K562 (cell line): ENCODE measurements around the gene LRRTM4. TPM values are rescaled to one million over a fixed set of nuclear protein-coding genes. Genes with fewer than 3 reads are reported as not detected.

Experiments used
- ATAC-seq: fragments of 200-7000 bp; cut with Tn5 transposase; 3 replicates; pipeline ENCODE4 v1.9.1; 2020; ENCODE audit warnings: moderate library complexity
- BruUV-seq: library from RNA; stranded (reverse); fragments of 400-500 nt; replicated peaks from 2 replicates; lab custom pipeline; 2021; lab: Mats Ljungman, UMichigan
- CTCF ChIA-PET: fragments of 300-600 bp; formaldehyde crosslinking; extraction: SDS; loops from one replicate; lab custom pipeline; 2021; ENCODE audit warnings: low intra/inter-chr PET ratio; lab: Yijun Ruan, JAX
- POLR2A ChIA-PET: fragments of 300-600, 350-650 bp; sonication (Branson Sonifier 250); formaldehyde crosslinking; extraction: SDS; loops from one replicate; lab custom pipeline; 2021; ENCODE audit warnings: antibody characterized with exemption, inconsistent platforms; lab: Yijun Ruan, JAX
- DNase-seq, 4 experiments: peaks; one replicate each; pipeline versions ENCODE4 v3.0.0 to v3.0.0-alpha.2; 2011 to 2018; ENCODE audit warnings: low spot score in 3 of 4, mixed read lengths in 3 of 4; ENCODE audit errors: extremely low read depth in 1 of 4
- FAIRE-seq: peaks from 2 replicates; lab custom pipeline; 2011; peaks lifted over from hg19 to GRCh38; lab: Jason Lieb, UNC
- H2AFZ ChIP-seq: 2 replicates; pipeline ENCODE4 v1.6.0; 2011; ENCODE audit warnings: low read depth, low read length, control low read depth, inconsistent platforms
- H3K27ac ChIP-seq: fragments of 200-600 bp; 3 replicates; pipeline ENCODE4 v1.8.0; 2011; ENCODE audit warnings: low read depth, mild to moderate bottlenecking, control low read depth, inconsistent platforms, low read length, moderate library complexity, mixed read lengths; ENCODE audit errors: extremely low read depth
- H3K27me3 ChIP-seq, 2 experiments: fragments of 300-600 bp in 1 of 2; 2 replicates in 1 of 2; 3 replicates in 1 of 2; pipeline versions ENCODE4 v1.6.0 to v1.8.0; 2011; ENCODE audit warnings: inconsistent platforms in 2 of 2, low read length in 2 of 2, mild to moderate bottlenecking in 1 of 2, mixed read lengths in 1 of 2, moderate library complexity in 1 of 2; ENCODE audit not compliant: control insufficient read depth in 2 of 2, insufficient read depth in 2 of 2
- H3K36me3 ChIP-seq: fragments of 300-600 bp; 3 replicates; pipeline ENCODE4 v1.8.0; 2011; ENCODE audit warnings: mild to moderate bottlenecking, low read length, inconsistent platforms; ENCODE audit not compliant: control insufficient read depth, insufficient read depth
- H3K4me1 ChIP-seq, 2 experiments: fragments of 200-600 bp in 1 of 2; replicated peaks in 1 of 2; 2 replicates in 1 of 2; 3 replicates in 1 of 2; pipeline versions ENCODE4 v1.5.1 to v1.8.0; 2011; ENCODE audit warnings: inconsistent platforms in 2 of 2, low read length in 2 of 2, mild to moderate bottlenecking in 1 of 2, mixed read lengths in 1 of 2, moderate library complexity in 1 of 2; ENCODE audit not compliant: control insufficient read depth in 2 of 2, insufficient read depth in 2 of 2
- H3K4me2 ChIP-seq: 2 replicates; pipeline ENCODE4 v1.6.1; 2011; ENCODE audit warnings: low read length, control low read depth, inconsistent platforms, mixed read lengths; ENCODE audit not compliant: insufficient read depth
- H3K4me3 ChIP-seq: fragments of 200-600 bp; sonication (generic), shearing (Covaris generic); 2 replicates; pipeline ENCODE4 v1.5.1; 2016; ENCODE audit warnings: control low read depth, inconsistent platforms
- H3K79me2 ChIP-seq: fragments of 200-600 bp; 3 replicates; pipeline ENCODE4 v1.8.0; 2011; ENCODE audit warnings: low read length, inconsistent platforms; ENCODE audit not compliant: control insufficient read depth, insufficient read depth
- H3K9ac ChIP-seq, 2 experiments: 2 replicates each; pipeline versions ENCODE4 v1.6.0 to v1.6.1; 2011; ENCODE audit warnings: low read depth in 2 of 2, low read length in 2 of 2, control low read depth in 1 of 2, inconsistent platforms in 1 of 2, mild to moderate bottlenecking in 1 of 2, mixed read lengths in 1 of 2; ENCODE audit not compliant: insufficient read depth in 1 of 2
- H3K9me1 ChIP-seq: one replicate; pipeline ENCODE4 v1.6.0; 2011; ENCODE audit warnings: inconsistent platforms, mild to moderate bottlenecking, low read length, moderate library complexity; ENCODE audit not compliant: control insufficient read depth, insufficient read depth
- H3K9me3 ChIP-seq: replicated peaks from 2 replicates; pipeline ENCODE4 v1.5.1; 2011; ENCODE audit warnings: low read depth, low read length, inconsistent platforms; ENCODE audit not compliant: control insufficient read depth, insufficient read depth
- H4K20me1 ChIP-seq: replicated peaks from 2 replicates; pipeline ENCODE4 v1.6.1; 2011; ENCODE audit warnings: low read length, inconsistent platforms, mixed read lengths; ENCODE audit not compliant: control insufficient read depth, insufficient read depth
- BRCA1 ChIP-seq, 2 experiments: fragments of 450-650 bp in 1 of 2; sonication (generic) in 1 of 2; formaldehyde crosslinking in 1 of 2; IDR thresholded peaks; 2 replicates each; pipeline versions ENCODE4 v1.5.0 to v1.6.1; 2017 to 2020; ENCODE audit warnings: mild to moderate bottlenecking in 1 of 2, missing genetic modification reagents in 1 of 2
- CEBPZ ChIP-seq: fragments of 150-350 bp; IDR thresholded peaks from 2 replicates; pipeline ENCODE4 v1.6.1; 2014; ENCODE audit warnings: low read depth, mild to moderate bottlenecking, low read length, borderline replicate concordance
- CTBP1 ChIP-seq: fragments of 450-650 bp; IDR thresholded peaks from 2 replicates; pipeline ENCODE4 v1.6.1; 2016; ENCODE audit warnings: borderline replicate concordance
- FOXK2 ChIP-seq, 2 experiments: fragments of 450-650 bp; IDR thresholded peaks in 1 of 2; conservative IDR thresholded peaks in 1 of 2; 2 replicates each; pipeline ENCODE4 v1.6.1; 2016; ENCODE audit warnings: low read depth in 2 of 2, mild to moderate bottlenecking in 1 of 2
- NR4A1 ChIP-seq, 2 experiments: fragments of 250-450 bp in 1 of 2; fragments of 450-650 bp in 1 of 2; sonication (Bioruptor Pico) in 1 of 2; IDR thresholded peaks; 2 replicates each; pipeline versions ENCODE4 v1.4.0 to v1.6.1; 2016 to 2020; ENCODE audit warnings: mild to moderate bottlenecking in 2 of 2, missing compliant biosample characterization in 1 of 2, missing genetic modification characterization in 1 of 2, moderate library complexity in 1 of 2
- PYGO2 ChIP-seq: fragments of 450-650 bp; IDR thresholded peaks from 2 replicates; pipeline ENCODE4 v1.6.1; 2016; ENCODE audit warnings: mild to moderate bottlenecking, missing genetic modification characterization, moderate library complexity, missing compliant biosample characterization
- SNRNP70 ChIP-seq: fragments of 200-400 bp; formaldehyde crosslinking; optimal IDR thresholded peaks from 2 replicates; pipeline ENCODE3; 2017; ENCODE audit warnings: low read depth, low read length
- U2AF2 ChIP-seq: fragments of 200-400 bp; formaldehyde crosslinking; optimal IDR thresholded peaks from 2 replicates; pipeline ENCODE3; 2017; ENCODE audit warnings: low read depth, mild to moderate bottlenecking, low read length
- XRCC4 ChIP-seq: IDR thresholded peaks from one replicate; pipeline ENCODE4 v1.6.1; 2011; ENCODE audit not compliant: insufficient read depth, insufficient read length; ENCODE audit errors: extremely low read depth
- ZNF146 ChIP-seq: IDR thresholded peaks from one replicate; pipeline ENCODE4 v1.6.1; 2018; ENCODE audit warnings: missing compliant biosample characterization; ENCODE audit not compliant: unreplicated experiment
- ZNF224 ChIP-seq: sonication (generic); formaldehyde crosslinking; IDR thresholded peaks from 2 replicates; pipeline ENCODE4 v1.8.0; 2022; ENCODE audit warnings: mild to moderate bottlenecking, missing genetic modification reagents
- ZNF41 ChIP-seq: fragments of 250-450 bp; sonication (Bioruptor Pico); conservative IDR thresholded peaks from 2 replicates; pipeline ENCODE4 v1.4.0; 2020; ENCODE audit warnings: mild to moderate bottlenecking
- ZNF668 ChIP-seq: fragments of 250-450 bp; sonication (Bioruptor Pico); IDR thresholded peaks from 2 replicates; pipeline ENCODE4 v1.8.0; 2022; ENCODE audit warnings: mild to moderate bottlenecking, inconsistent platforms
- ZZZ3 ChIP-seq: fragments of 450-650 bp; IDR thresholded peaks from 2 replicates; pipeline ENCODE4 v1.6.1; 2016; ENCODE audit warnings: antibody characterized with exemption, mild to moderate bottlenecking, moderate library complexity
- WGBS: fragments of 100-300 bp; shearing (Covaris generic); methylation state at CpG from one replicate; pipeline ENCODE4 v1.1.6; 2016; ENCODE audit warnings: low coverage, mixed read lengths; ENCODE audit not compliant: insufficient coverage; ENCODE audit errors: missing lambda C conversion rate; 5-methylcytosine and 5-hydroxymethylcytosine counted together
- in situ Hi-C: fragments of 300-500 bp; cut with MboI; formaldehyde crosslinking; loops from 4 replicates; pipeline ENCODE4 v1.15.0; 2018; ENCODE audit warnings: inconsistent platforms, mixed read lengths
- intact Hi-C: fragments of 100-400 bp; cut with micrococcal nuclease; formaldehyde crosslinking; loops from 2 replicates; pipeline ENCODE4 v1.14.2; 2022
- polyA plus RNA-seq, 8 experiments: library from polyadenylated mRNA; depleted of rRNA in 4 of 8; stranded (reverse) in 5 of 8; unstranded in 3 of 8; fragments of >200 nt; fragmentation: Nextera tagmentation in 2 of 8; fragmentation: Illumina TruSeq in 1 of 8; extraction: Ambion mirVana in 2 of 8; extraction: Trizol in 1 of 8; gene quantifications; 2 replicates each; pipeline versions ENCODE4 v1.2.1 to v1.2.3, GENCODE V29; 2011 to 2014; ENCODE audit warnings: inconsistent platforms in 1 of 8, missing spikeins in 1 of 8
- total RNA-seq, 7 experiments: library from RNA; depleted of rRNA in 6 of 7; stranded (reverse); fragments of >200 nt in 6 of 7; fragmentation: Illumina TruSeq in 2 of 7; extraction: Trizol in 2 of 7; gene quantifications; 2 replicates each; pipeline versions ENCODE4 v1.2.1 to v1.2.3, GENCODE V29; 2011 to 2021; ENCODE audit warnings: low replicate concordance in 1 of 7
- TF ChIP-seq, protein P1 (sequence below): sonication (generic); formaldehyde crosslinking; IDR thresholded peaks from 2 replicates; pipeline ENCODE4 v1.8.0; 2022; ENCODE audit warnings: mild to moderate bottlenecking, low read depth, missing genetic modification reagents

LRRTM4 gene
- total and polyA plus RNA-seq, 9 of the 15 experiments (the other 6 are each of a cell fraction or from before 2014, with no cell fraction given): 0.04 TPM; not detected in 6

DNA sequence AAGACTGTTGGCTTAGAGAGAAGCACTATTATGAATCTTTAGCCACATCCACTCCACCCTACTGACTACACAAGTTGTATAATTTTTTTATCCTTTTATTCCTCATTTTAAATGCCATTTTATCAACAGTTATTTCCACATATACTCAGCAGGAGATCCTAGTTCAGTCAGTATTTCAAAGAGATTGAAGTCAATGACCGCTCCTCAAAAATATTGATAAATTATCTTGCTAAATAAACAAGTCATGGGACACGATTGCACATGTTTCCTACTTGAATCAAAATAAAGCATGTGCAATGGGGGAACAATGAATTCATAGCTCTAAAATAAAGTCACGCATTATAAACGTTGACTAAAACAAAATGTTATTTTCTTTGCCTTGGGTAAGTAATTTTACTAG lies 496.5 kb downstream of the LRRTM4 start:
- Histone ChIP-seq H3K79me2 (no peaks in the 10 kb centered on the region), H3K9me1 (no peaks in the 10 kb centered on the region), H3K9ac (no peak overlapping the region), H3K4me1 (no peaks in the 10 kb centered on the region)
- no peak for ATAC-seq
- WGBS: 0% methylated on average over 4 of the region's 4 CpGs
- no peak for FAIRE-seq
- CTCF ChIA-PET: no interaction called here
- DNase-seq: no peak
- TF ChIP-seq, protein P1, sequence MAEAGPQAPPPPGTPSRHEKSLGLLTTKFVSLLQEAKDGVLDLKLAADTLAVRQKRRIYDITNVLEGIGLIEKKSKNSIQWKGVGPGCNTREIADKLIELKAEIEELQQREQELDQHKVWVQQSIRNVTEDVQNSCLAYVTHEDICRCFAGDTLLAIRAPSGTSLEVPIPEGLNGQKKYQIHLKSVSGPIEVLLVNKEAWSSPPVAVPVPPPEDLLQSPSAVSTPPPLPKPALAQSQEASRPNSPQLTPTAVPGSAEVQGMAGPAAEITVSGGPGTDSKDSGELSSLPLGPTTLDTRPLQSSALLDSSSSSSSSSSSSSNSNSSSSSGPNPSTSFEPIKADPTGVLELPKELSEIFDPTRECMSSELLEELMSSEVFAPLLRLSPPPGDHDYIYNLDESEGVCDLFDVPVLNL: no peak
- TF ChIP-seq ZNF41 (CRISPR knock-in tag) (no peak), XRCC4 (no peak), ZNF146 (CRISPR knock-in tag) (no peak), SNRNP70 (no peak), ZNF224 (CRISPR knock-in tag) (no peak), ZNF668 (CRISPR knock-in tag) (no peak), PYGO2 (no peak), NR4A1 (CRISPR knock-in tag; IDR thresholded peaks at IDR 0.05) (no peak), NR4A1 (tag; IDR thresholded peaks at IDR 0.05) (no peak), BRCA1 (IDR thresholded peaks at IDR 0.05) (no peak), BRCA1 (CRISPR knock-in tag; IDR thresholded peaks at IDR 0.05) (no peak), U2AF2 (no peak), CEBPZ (no peak), FOXK2 (conservative IDR thresholded peaks at IDR 0.05 in 1 of 2, IDR thresholded peaks at IDR 0.05 in 1 of 2; ENCODE audit: low read depth in 2 of 2) (no peak), CTBP1 (no peak), ZZZ3 (no peak)
- TF ChIP-seq, all 486 proteins: peak for 0
- no peaks in the 10 kb centered on the region for H3K9me3 ChIP-seq
- no peak overlapping the region for H2AFZ ChIP-seq
- no peak overlapping the region for H3K4me2 ChIP-seq
- H3K36me3 ChIP-seq: no peaks in the 10 kb centered on the region
- no peaks in the 10 kb centered on the region for H3K27me3 ChIP-seq
- intact Hi-C loops: no loop called here
- H3K4me3 ChIP-seq: no peak overlapping the region
- in situ Hi-C loops: no loop called here
- no peak overlapping the region for H3K27ac ChIP-seq
- no peaks in the 10 kb centered on the region for H4K20me1 ChIP-seq
- POLR2A ChIA-PET: no interaction called here
- no TSS peak for BruUV-seq
